Small intestine (tissue), 7 donors: Measurements from ENCODE around the gene SCP2. TPM values are rescaled to one million over a fixed set of nuclear protein-coding genes. Genes with fewer than 3 reads are reported as not detected.

Source experiments
- DNase-seq, 2 donors: peaks; one replicate each; pipeline versions ENCODE4 v3.0.0 to v3.0.0-alpha.2; 2013
- FAIRE-seq: peaks from 2 replicates; lab custom pipeline; 2012; peaks lifted over from hg19 to GRCh38; lab: Jason Lieb, UNC
- H3K27ac ChIP-seq, 3 donors: one replicate each; pipeline ENCODE4 v1.5.1; 2013; ENCODE audit warnings: low read length in 2 of 3, mild to moderate bottlenecking in 2 of 3, control low read depth in 1 of 3, inconsistent platforms in 1 of 3, low read depth in 1 of 3, moderate library complexity in 1 of 3
- H3K27me3 ChIP-seq, 3 donors: one replicate each; pipeline ENCODE4 v1.6.1; 2013; ENCODE audit warnings: low read length in 3 of 3, inconsistent platforms in 1 of 3; ENCODE audit not compliant: control insufficient read depth in 3 of 3, insufficient read depth in 3 of 3
- H3K36me3 ChIP-seq, 3 donors: one replicate each; pipeline ENCODE4 v1.6.1; 2013; ENCODE audit warnings: low read length in 3 of 3, inconsistent platforms in 1 of 3, low read depth in 1 of 3, mild to moderate bottlenecking in 1 of 3, moderate library complexity in 1 of 3; ENCODE audit not compliant: control insufficient read depth in 3 of 3, insufficient read depth in 2 of 3
- H3K4me1 ChIP-seq, 3 donors: one replicate each; pipeline ENCODE4 v1.6.1; 2013; ENCODE audit warnings: low read length in 2 of 3, inconsistent platforms in 1 of 3, low read depth in 1 of 3, mild to moderate bottlenecking in 1 of 3, moderate library complexity in 1 of 3; ENCODE audit not compliant: control insufficient read depth in 3 of 3, insufficient read depth in 2 of 3
- H3K4me3 ChIP-seq, 3 donors: one replicate each; pipeline ENCODE4 v1.5.1; 2013; ENCODE audit warnings: low read length in 3 of 3, control low read depth in 1 of 3, inconsistent platforms in 1 of 3, low read depth in 1 of 3, mild to moderate bottlenecking in 1 of 3, moderate library complexity in 1 of 3
- H3K9me3 ChIP-seq, 2 donors: one replicate each; pipeline ENCODE4 v1.6.1; 2013; ENCODE audit warnings: low read depth in 1 of 2, low read length in 1 of 2; ENCODE audit not compliant: control insufficient read depth in 2 of 2, insufficient read depth in 1 of 2
- WGBS, 3 donors: extraction: QIAGEN DNeasy Blood & Tissue Kit; methylation state at CpG; one replicate each; pipeline ENCODE4 v1.1.7; 2013; 5-methylcytosine and 5-hydroxymethylcytosine counted together
- polyA plus RNA-seq, 4 donors: library from polyadenylated mRNA; stranded (reverse) in 3 of 4; unstranded in 1 of 4; fragments of 200-250 nt in 3 of 4; fragments of 120-200 nt in 1 of 4; gene quantifications; one replicate each; pipeline versions ENCODE4 v1.2.1 to v1.2.3, GENCODE V29; 2013
- donor health status: healthy with polysubstance abuse.
- donor health status: control.
- donor health status: control.
- donor health status: Bipolar disorder and iron deficiency.
- donor health status: healthy.

SCP2 gene
- polyA plus RNA-seq, 4 donors: 239 to 852 (median 427) TPM

GRCh38 chr1:53016705-53017104 is 89.6 kb downstream of the SCP2 start:
- Histone ChIP-seq H3K27ac (no peak overlapping the region), H3K9me3 (no peaks in the 10 kb centered on the region), H3K36me3 (peaks cover 0 to 7% (median 0%) of the 10 kb centered on the region in 3 donors), H3K4me3 (peak overlapping the region in 1 of 3 donors; percentile 77), H3K27me3 (no peaks in the 10 kb centered on the region), H3K4me1 (peaks cover 0 to 3% (median 0%) of the 10 kb centered on the region in 3 donors)
- DNase-seq: peak in 1 of 2 donors; percentile 22
- 93 to 100% (median 96%) methylated on average over 1 of the region's 1 CpG for WGBS, 3 donors
- no peak for FAIRE-seq

DNA sequence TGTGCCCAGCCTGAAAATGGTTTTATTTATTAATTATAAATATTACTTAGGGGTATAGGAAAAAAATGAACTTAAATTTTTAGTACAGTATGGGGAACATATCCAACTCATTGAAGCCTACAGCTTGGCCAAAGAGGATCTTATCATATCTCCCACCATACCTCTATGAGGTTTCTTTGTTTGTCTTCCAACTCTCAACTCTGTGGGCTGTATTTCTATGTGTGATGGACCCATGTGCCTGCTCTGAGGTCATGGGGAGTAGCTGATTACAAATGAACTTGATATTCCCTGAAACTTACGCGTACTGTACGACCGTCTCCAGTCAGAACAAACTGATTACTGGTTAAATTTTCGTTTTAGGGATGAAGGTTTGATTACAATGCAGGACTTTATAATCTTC is 93.5 kb downstream of the SCP2 start:
- Histone ChIP-seq H3K4me3 (no peak overlapping the region), H3K36me3 (peaks cover 0 to 7% (median 6%) of the 10 kb centered on the region in 3 donors), H3K27ac (no peak overlapping the region), H3K4me1 (peaks cover 0 to 8% (median 3%) of the 10 kb centered on the region in 3 donors), H3K27me3 (no peaks in the 10 kb centered on the region), H3K9me3 (no peaks in the 10 kb centered on the region)
- 59 to 95% (median 85%) methylated on average over 5 of the region's 5 CpGs for WGBS, 3 donors
- DNase-seq (no peak), FAIRE-seq (no peak)

DNA sequence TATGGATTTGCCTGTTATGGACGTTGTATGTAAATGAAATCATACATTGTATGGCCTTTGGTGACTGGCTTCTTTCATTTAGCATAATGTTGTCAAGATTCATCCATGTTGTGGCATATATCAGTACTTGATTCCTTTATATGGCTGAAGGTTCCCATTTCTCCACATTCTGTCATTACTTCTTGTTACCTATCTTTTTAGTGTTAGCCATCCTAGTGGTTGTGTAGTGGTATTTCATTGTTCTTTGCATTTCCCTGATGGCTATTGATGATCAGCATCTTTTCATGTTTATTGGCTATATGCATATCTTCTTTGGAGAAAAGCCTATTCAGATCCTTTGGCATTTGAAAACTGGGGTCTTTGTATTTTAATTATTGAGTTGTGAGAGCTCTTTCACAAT is 95.1 kb downstream of the SCP2 start:
- Histone ChIP-seq H3K4me1 (peaks cover 0 to 11% (median 0%) of the 10 kb centered on the region in 3 donors), H3K4me3 (no peak overlapping the region), H3K27ac (no peak overlapping the region), H3K36me3 (peaks cover 0 to 15% (median 6%) of the 10 kb centered on the region in 3 donors), H3K27me3 (no peaks in the 10 kb centered on the region), H3K9me3 (no peaks in the 10 kb centered on the region)
- DNase-seq (no peak), FAIRE-seq (no peak)
- 94 to 98% (median 95%) methylated on average over 1 of the region's 1 CpG for WGBS, 3 donors

DNA sequence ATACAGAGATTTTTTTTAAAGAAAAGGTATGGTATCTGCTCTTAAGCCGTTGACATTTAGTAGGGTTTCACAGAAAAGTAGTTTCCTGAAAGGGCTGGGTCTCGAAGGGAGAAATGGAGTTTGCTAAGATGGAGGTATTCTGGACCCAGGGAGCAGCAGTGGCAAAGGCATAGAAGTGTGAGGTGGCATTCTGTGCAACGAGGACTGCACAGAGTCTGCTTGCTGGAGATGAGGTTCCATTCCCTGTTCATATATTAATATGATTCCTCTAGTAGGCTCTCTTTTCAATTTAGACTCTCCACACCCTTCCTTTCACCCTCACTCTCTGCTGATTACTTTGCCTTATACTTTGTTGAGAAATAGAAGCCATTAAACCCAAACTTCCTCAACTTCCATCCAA is 96.5 kb downstream of the SCP2 start:
- Histone ChIP-seq H3K9me3 (no peaks in the 10 kb centered on the region), H3K4me3 (no peak overlapping the region), H3K27ac (no peak overlapping the region), H3K36me3 (peaks cover 0 to 12% (median 6%) of the 10 kb centered on the region in 3 donors), H3K4me1 (peaks cover 0 to 11% (median 0%) of the 10 kb centered on the region in 3 donors), H3K27me3 (no peaks in the 10 kb centered on the region)
- FAIRE-seq (no peak), DNase-seq (no peak)
- 80 to 86% (median 85%) methylated on average over 3 of the region's 3 CpGs for WGBS, 3 donors

- no peaks in the 10 kb centered on the region for H3K27me3 ChIP-seq
- no peak overlapping the region for H3K27ac ChIP-seq
- FAIRE-seq: no peak
- no peak overlapping the region for H3K4me3 ChIP-seq
- peaks cover 0 to 11% (median 0%) of the 10 kb centered on the region in 3 donors for H3K4me1 ChIP-seq
- DNase-seq: no peak
- H3K9me3 ChIP-seq: no peaks in the 10 kb centered on the region
- H3K36me3 ChIP-seq: peaks cover 1 to 16% (median 6%) of the 10 kb centered on the region in 3 donors
Measured at GRCh38 chr1:53024117-53024516, 97.0 kb downstream of the SCP2 start.

- DNase-seq: peak; percentile 85 to 88
- peaks cover 0 to 11% (median 0%) of the 10 kb centered on the region in 3 donors for H3K4me1 ChIP-seq
- FAIRE-seq: no peak
- no peak overlapping the region for H3K4me3 ChIP-seq
- 49 to 57% (median 53%) methylated on average over 2 of the region's 2 CpGs for WGBS, 3 donors
- no peaks in the 10 kb centered on the region for H3K9me3 ChIP-seq
- peaks cover 5 to 24% (median 6%) of the 10 kb centered on the region in 3 donors for H3K36me3 ChIP-seq
- H3K27me3 ChIP-seq: no peaks in the 10 kb centered on the region
- H3K27ac ChIP-seq: peak overlapping the region; percentile 2 to 94 (median 39)
Measured at GRCh38 chr1:53025034-53025768, 98.1 kb downstream of the SCP2 start.

- DNase-seq: no peak
- no peak overlapping the region for H3K4me3 ChIP-seq
- WGBS, 3 donors: 61 to 90% (median 88%) methylated on average over 2 of the region's 2 CpGs
- peaks cover 0 to 11% (median 0%) of the 10 kb centered on the region in 3 donors for H3K4me1 ChIP-seq
- no peak for FAIRE-seq
- peak overlapping the region in 1 of 3 donors; percentile 94 for H3K27ac ChIP-seq
- H3K27me3 ChIP-seq: no peaks in the 10 kb centered on the region
- no peaks in the 10 kb centered on the region for H3K9me3 ChIP-seq
- peaks cover 5 to 24% (median 8%) of the 10 kb centered on the region in 3 donors for H3K36me3 ChIP-seq
Measured at GRCh38 chr1:53025769-53026112, 98.7 kb downstream of the SCP2 start.

- peaks cover 5 to 24% (median 8%) of the 10 kb centered on the region in 3 donors for H3K36me3 ChIP-seq
- FAIRE-seq: peak; percentile 5
- peaks cover 0 to 11% (median 0%) of the 10 kb centered on the region in 3 donors for H3K4me1 ChIP-seq
Measured at GRCh38 chr1:53026254-53026653, 99.2 kb downstream of the SCP2 start.

More at GRCh38 chr1:53026254-53026653, 99.2 kb downstream of the SCP2 start:
- Histone ChIP-seq H3K27me3 (no peaks in the 10 kb centered on the region), H3K27ac (no peak overlapping the region), H3K4me3 (no peak overlapping the region), H3K9me3 (no peaks in the 10 kb centered on the region)
- 69 to 75% (median 74%) methylated on average over 2 of the region's 2 CpGs for WGBS, 3 donors
- DNase-seq: no peak
